HT-29 (cell line): Measurements from ENCODE around the gene CFAP20DC. TPM values are rescaled to one million over a fixed set of nuclear protein-coding genes. Genes with fewer than 3 reads are reported as not detected.
A peak's percentile ranks its signal among the peaks of the same experiment; 100 is the strongest.
"Not testable (repeated sequence)": the region's sequence is repeated elsewhere in the genome, so short reads cannot be mapped to it uniquely, and the experiment has no call there.

Experiments used
- DNase-seq: peaks from one replicate; pipeline ENCODE4 v3.0.0-alpha.2; 2015; ENCODE audit warnings: low spot score
- total RNA-seq: library from RNA; depleted of rRNA; stranded (reverse); fragments of >200 nt; shearing (Covaris generic); gene quantifications from 2 replicates; pipeline ENCODE4 v1.2.3, GENCODE V29; 2014; rRNA removed

The CFAP20DC gene
- 0.38 and 0.76 TPM in 2 replicates for total RNA-seq

- DNase-seq: peak; percentile 87
Observed at GRCh38 chr3:59049671-59050331, at the start of gene CFAP20DC. CFAP20DC (minus strand) TSS chr3:59050025; CDS start chr3:59049631, 394 bp downstream.

DNA sequence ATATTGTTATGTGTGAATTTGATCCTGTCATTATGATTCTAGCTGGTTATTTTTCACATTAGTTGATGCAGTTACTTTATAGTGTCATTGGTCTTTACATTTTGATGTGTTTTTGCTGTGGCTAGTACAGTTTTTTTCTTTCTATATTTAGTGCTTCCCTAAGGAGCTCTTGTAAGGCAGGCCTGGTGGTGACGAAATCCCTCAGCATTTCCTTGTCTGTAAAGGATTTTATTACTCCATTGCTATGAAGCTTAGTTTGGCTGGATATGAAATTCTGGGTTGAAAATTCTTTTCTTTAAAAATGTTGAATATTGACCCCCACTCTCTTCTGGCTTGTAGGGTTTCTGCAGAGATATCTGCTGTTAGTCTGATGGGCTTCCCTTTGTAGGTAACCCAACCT lies 48.7 kb upstream of the CFAP20DC start:
- DNase-seq: not testable (repeated sequence)

GRCh38 chr3:59094446-59094845 lies 44.6 kb upstream of the CFAP20DC start:
- DNase-seq: no peak

DNA sequence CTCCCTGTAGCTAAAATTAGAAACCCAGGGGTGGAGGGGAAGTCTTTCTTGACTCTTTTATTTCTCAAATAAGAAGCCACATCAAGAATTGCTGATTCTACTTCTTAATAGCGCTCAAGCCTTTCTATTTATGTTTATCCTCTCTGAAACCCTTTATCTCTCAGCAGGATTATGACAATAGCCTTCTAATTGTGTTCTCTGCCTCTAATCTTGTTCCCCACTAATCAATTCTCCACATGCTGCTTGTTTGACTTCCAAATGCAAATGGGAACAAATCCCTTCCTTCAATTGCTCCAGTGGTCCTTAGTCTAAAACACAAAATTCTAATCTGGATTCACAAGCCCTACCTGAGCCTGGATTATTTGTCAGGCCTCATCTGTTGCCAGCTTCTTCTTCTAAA lies 43.7 kb upstream of the CFAP20DC start:
- no peak for DNase-seq

DNA sequence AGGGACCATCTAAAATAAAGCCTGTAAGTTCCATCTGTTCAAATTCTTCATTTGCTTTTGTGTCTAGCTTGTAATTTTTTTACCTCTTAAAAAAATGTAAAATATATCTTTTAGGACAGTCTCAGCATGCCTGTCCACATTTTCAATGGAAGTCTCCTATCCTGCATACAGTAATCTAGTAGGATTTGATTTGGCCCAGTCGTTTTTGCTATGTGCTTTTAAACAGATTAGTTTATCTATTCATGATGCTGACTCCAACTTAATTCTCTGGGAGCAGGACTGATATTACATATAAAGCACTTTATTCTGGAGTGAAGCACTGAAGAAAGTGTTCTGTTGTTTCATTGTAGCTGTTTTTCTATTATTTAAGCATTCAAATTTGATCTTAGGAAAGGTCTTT lies 38.9 kb upstream of the CFAP20DC start:
- no peak for DNase-seq

DNA sequence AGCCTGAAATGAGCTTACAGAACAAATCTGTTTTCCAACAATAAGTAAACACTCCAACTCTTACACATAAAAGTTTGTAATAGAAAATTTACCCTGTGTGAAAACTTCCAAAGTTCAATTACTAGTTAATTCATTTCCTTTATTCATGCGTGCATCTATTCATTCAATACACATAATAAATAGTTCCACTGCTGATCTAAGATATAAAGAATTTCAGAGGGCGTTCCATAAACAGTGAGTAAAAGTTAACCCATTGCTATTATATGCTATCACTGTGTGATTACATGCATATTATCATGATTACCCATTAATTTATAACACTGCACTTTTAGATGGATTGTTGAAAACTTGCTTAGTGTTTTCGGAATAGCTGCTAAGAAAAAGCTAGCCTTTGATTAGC lies 36.2 kb upstream of the CFAP20DC start:
- DNase-seq: no peak

- no peak for DNase-seq
Observed at GRCh38 chr3:59084583-59084982, 34.8 kb upstream of the CFAP20DC start.

- no peak for DNase-seq
Observed at GRCh38 chr3:59082106-59082505, 32.3 kb upstream of the CFAP20DC start.

DNA sequence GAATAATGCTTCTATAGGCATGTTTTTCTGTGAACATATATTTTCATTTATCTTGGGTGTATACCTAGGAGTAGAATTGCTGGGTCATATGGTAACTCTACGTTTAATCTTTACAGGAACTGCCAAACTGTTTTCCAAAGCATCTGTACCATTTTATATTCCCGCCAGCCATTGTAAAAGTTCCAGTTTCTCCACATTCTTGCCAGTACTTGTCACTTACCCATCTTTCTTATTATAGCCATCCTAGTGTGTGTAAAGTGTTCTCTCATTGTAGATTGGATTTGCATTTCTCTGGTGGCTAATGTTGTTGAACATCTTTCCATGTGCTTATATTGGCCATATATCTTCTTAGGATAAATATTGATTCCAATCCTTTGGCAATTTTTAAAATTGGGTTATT lies 31.2 kb upstream of the CFAP20DC start:
- no peak for DNase-seq

- no peak for DNase-seq
Observed at GRCh38 chr3:59079962-59080361, 30.1 kb upstream of the CFAP20DC start.

GRCh38 chr3:59074764-59075163 lies 24.9 kb upstream of the CFAP20DC start:
- DNase-seq: no peak

- no peak for DNase-seq
Observed at GRCh38 chr3:59072681-59073080, 22.9 kb upstream of the CFAP20DC start.

DNA sequence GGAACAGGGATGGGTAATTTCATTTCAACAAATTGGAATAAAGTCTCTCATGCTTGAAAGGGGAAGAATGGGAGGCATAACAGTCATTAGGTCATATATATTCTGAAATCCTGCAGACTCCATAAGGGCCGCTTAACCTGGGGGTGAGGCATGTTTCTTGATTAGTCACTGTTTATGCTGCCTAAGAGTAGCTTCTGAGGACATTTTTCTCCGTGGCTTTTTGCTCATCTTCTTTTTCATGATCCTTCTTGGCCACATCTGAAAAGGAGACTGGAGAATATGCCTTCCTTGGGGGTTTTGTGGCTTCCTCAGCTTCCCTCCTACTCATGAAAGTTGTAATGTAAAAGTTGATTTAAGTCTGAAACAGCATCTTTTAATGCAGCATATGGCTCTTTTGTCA lies 20.0 kb upstream of the CFAP20DC start:
- no peak for DNase-seq

DNA sequence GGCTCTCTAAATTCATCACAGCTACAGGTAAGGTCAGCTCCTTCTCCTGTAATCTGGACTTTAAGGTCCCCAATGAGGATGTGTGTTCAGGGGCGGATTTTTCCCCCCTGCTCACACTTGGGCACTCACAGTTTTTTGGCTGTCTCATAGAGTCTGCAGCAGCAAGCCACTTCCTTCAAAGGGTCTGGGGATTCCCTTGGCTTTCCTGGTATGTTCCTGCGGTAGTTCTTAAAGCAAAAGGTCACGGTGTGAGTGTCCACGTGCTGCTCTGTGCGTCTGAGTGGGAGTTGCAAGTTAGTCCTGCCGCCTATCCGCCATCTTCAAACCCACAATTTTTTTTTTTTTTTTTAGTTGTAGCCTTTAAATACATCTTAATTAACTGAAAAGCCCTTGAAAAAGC lies 15.4 kb upstream of the CFAP20DC start:
- no peak for DNase-seq

DNA sequence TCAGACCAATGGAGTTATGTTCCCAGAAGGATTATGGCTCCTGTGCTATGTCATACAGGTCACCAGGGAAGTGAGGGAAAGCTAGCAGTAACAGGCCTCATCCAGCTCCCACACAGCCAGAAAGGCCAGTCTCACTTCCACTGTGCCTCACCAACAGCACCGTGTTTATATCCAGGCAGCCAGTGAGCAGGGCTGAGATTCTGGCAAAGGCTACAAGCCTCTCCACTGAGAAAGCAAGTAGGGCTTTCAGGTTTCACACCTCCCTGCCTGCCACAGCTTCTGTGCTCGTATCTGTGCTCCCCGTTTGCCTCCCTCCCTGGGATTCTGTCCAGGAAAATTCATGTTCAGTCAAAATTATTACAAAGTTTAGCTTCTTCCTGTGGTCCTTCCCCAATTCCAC lies 14.9 kb upstream of the CFAP20DC start:
- DNase-seq: no peak

GRCh38 chr3:59064276-59064675 lies 14.5 kb upstream of the CFAP20DC start:
- no peak for DNase-seq

GRCh38 chr3:59056706-59057105 lies 6.9 kb upstream of the CFAP20DC start:
- DNase-seq: no peak

- peak; percentile 60 for DNase-seq
Observed at GRCh38 chr3:59052803-59053411, 3.1 kb upstream of the CFAP20DC start.

- DNase-seq: not testable (repeated sequence)
Observed at GRCh38 chr3:59050811-59051414, 1.1 kb upstream of the CFAP20DC start.

DNA sequence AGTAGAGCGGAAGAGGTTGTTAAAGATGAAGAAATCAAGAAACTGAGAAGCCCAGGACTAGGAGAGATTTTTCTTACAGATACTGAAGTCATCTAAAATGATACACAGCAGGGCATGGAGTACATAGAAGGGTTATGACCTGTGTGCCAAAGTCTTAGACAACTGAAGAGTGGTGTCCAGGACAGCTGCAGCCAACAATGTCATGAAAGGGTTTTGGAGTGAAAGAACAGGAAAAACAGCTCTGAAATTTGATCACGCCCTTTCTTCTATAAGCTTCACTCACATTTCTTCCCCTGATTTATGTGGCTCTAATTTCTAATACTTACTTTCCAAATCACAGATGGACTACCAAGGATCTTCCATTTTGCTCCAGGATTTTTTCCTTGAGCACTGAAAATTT lies 3.0 kb downstream of the CFAP20DC start:
- DNase-seq: no peak

DNA sequence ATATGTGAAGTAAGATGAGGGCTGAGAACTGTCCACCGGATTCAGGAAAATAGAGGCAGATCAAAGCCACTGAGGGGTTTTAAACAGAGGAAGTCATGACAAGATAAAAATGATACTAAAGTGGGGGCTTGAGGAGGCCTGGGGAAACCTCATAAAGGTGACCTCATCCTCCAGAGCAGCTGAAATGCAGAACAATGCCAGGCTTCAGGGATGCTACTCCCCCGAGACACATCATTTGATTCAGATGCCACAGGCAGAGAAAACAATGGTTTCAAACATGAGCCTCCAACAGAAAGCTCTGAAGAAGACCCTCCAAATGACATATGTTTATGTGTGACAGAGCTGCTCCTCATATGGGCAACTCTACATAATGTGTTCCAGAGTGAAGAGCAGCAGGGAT lies 6.4 kb downstream of the CFAP20DC start:
- DNase-seq: no peak

GRCh38 chr3:59040902-59041301 lies 8.9 kb downstream of the CFAP20DC start:
- DNase-seq: no peak

- DNase-seq: no peak
Observed at GRCh38 chr3:59027607-59028006, 22.2 kb downstream of the CFAP20DC start.
